ENCODE data around the gene PCGF3. TPM values are rescaled to one million over a fixed set of nuclear protein-coding genes. Genes with fewer than 3 reads are reported as not detected.

The PCGF3 gene
- total RNA-seq, 2 donors from 2014 or later, result 21.4 to 26.6 TPM

Other genes starting within 250 kb of the PCGF3 start
- 10 to 100 TPM; 14.8 to 18.6 TPM for gene ZNF721, start 206.7 kb upstream of the PCGF3 start, total RNA-seq
- gene PIGG, start 206.6 kb upstream of the PCGF3 start, total RNA-seq, result 10 to 100 TPM; 21.6 to 23.3 TPM
- not detected for gene TMEM271, start 129.5 kb upstream of the PCGF3 start, total RNA-seq
- 1 to 10 TPM; 4.7 to 5.2 TPM for gene PDE6B, start 80.3 kb upstream of the PCGF3 start, total RNA-seq
- 100 to 1,000 TPM; 770 to 781 TPM for gene ATP5ME, start 31.6 kb upstream of the PCGF3 start, total RNA-seq
- gene MYL5, start 31.3 kb upstream of the PCGF3 start, total RNA-seq, result 1 to 10 TPM; 5.4 to 5.9 TPM
- 10 to 100 TPM; 14.0 to 17.2 TPM for gene SLC49A3, start 16.7 kb upstream of the PCGF3 start, total RNA-seq
- 1 to 10 TPM; 5.6 to 9.4 TPM for gene CPLX1, start 120.3 kb downstream of the PCGF3 start, total RNA-seq
- gene GAK, start 226.5 kb downstream of the PCGF3 start, total RNA-seq, result 10 to 100 TPM; 38.1 to 43.2 TPM
- 10 to 100 TPM; 17.9 to 20.7 TPM for gene TMEM175, start 226.6 kb downstream of the PCGF3 start, total RNA-seq

All from left cardiac atrium (tissue), 2 donors.